Activated T-helper 1 cell treated with Interleukin-2 at 50 U/mL for 16 hours (primary cell): ENCODE data around the gene GNAI3.
"Not testable (repeated sequence)": the region's sequence is repeated elsewhere in the genome, so short reads cannot be mapped to it uniquely, and the experiment has no call there.

Experiments used
- DNase-seq: peaks from one replicate; pipeline ENCODE4 v3.0.0-alpha.2; 2020; ENCODE audit warnings: low read depth

Gene GNAI3

GRCh38 chr1:109639063-109639840 is 90.8 kb downstream of the GNAI3 start:
- DNase-seq: no peak

- DNase-seq: no peak
Observed at GRCh38 chr1:109639841-109640184, 91.4 kb downstream of the GNAI3 start.

GRCh38 chr1:109640285-109640865 is 92.0 kb downstream of the GNAI3 start:
- peak; percentile 74 for DNase-seq

- no peak for DNase-seq
Observed at GRCh38 chr1:109641078-109641740, 92.8 kb downstream of the GNAI3 start.

GRCh38 chr1:109641861-109642260 is 93.4 kb downstream of the GNAI3 start:
- no peak for DNase-seq

GRCh38 chr1:109642626-109643025 is 94.2 kb downstream of the GNAI3 start:
- no peak for DNase-seq

- peak; percentile 77 for DNase-seq
Observed at GRCh38 chr1:109643385-109644230, 95.2 kb downstream of the GNAI3 start.

- no peak for DNase-seq
Observed at GRCh38 chr1:109644670-109645069, 96.3 kb downstream of the GNAI3 start.

- no peak for DNase-seq
Observed at GRCh38 chr1:109649491-109649914, 101.1 kb downstream of the GNAI3 start.

- DNase-seq: no peak
Observed at GRCh38 chr1:109650609-109651008, 102.2 kb downstream of the GNAI3 start.

GRCh38 chr1:109652402-109652801 is 104.0 kb downstream of the GNAI3 start:
- DNase-seq: no peak

GRCh38 chr1:109653306-109653705 is 104.9 kb downstream of the GNAI3 start:
- DNase-seq: no peak

- no peak for DNase-seq
Observed at GRCh38 chr1:109654519-109654918, 106.1 kb downstream of the GNAI3 start.

- peak; percentile 51 for DNase-seq
Observed at GRCh38 chr1:109655615-109656519, 107.5 kb downstream of the GNAI3 start, which contains the start of gene GSTM4. Gene GSTM4 (plus strand): TSS chr1:109656099. CDS start chr1:109656390, 291 bp downstream.

GRCh38 chr1:109657395-109657794 is 109.0 kb downstream of the GNAI3 start:
- DNase-seq: no peak

- no peak for DNase-seq
Observed at GRCh38 chr1:109657970-109658369, 109.6 kb downstream of the GNAI3 start.

- no peak for DNase-seq
Observed at GRCh38 chr1:109658533-109659042, 110.2 kb downstream of the GNAI3 start.

GRCh38 chr1:109659145-109659544 is 110.7 kb downstream of the GNAI3 start:
- DNase-seq: no peak

GRCh38 chr1:109659997-109660690 is 111.7 kb downstream of the GNAI3 start:
- no peak for DNase-seq

- not testable (repeated sequence) for DNase-seq
Observed at GRCh38 chr1:109660691-109661026, 112.2 kb downstream of the GNAI3 start.
